Heart left ventricle (tissue), 16 donors: Measurements from ENCODE around the gene CNOT6L. TPM values are rescaled to one million over a fixed set of nuclear protein-coding genes. Genes with fewer than 3 reads are reported as not detected.

Source experiments
- ATAC-seq, 4 donors: fragments of 200-7000 bp; cut with Tn5 transposase; one replicate each; pipeline ENCODE4 v1.9.1; 2020 to 2022; ENCODE audit warnings: moderate library complexity in 4 of 4, mild to moderate bottlenecking in 3 of 4, moderate number of reproducible peaks in 1 of 4
- DNase-seq, 5 donors: peaks; one replicate each; pipeline ENCODE4 v3.0.0-alpha.2; 2020
- H3K27ac ChIP-seq, 12 donors: fragments of 200-600 bp; sonication (generic) in 4 of 12; one replicate each; pipeline versions ENCODE4 v1.5.0 to v1.8.0; 2016 to 2022; ENCODE audit warnings: mild to moderate bottlenecking in 2 of 12
- H3K27me3 ChIP-seq, 9 donors: fragments of 200-600 bp; sonication (generic) in 2 of 9; one replicate each; pipeline versions ENCODE4 v1.5.1 to v1.8.0; 2016 to 2022; ENCODE audit warnings: mild to moderate bottlenecking in 3 of 9
- H3K36me3 ChIP-seq, 9 donors: fragments of 200-600 bp; sonication (generic) in 2 of 9; one replicate each; pipeline versions ENCODE4 v1.5.0 to v1.8.0; 2018 to 2022; ENCODE audit warnings: mild to moderate bottlenecking in 2 of 9
- H3K4me1 ChIP-seq, 12 donors: fragments of 200-600 bp; sonication (generic) in 4 of 12; one replicate each; pipeline versions ENCODE4 v1.5.0 to v1.8.0; 2016 to 2022; ENCODE audit warnings: mild to moderate bottlenecking in 3 of 12
- H3K4me3 ChIP-seq, 12 donors: fragments of 200-600 bp; sonication (generic) in 4 of 12; one replicate each; pipeline versions ENCODE4 v1.5.0 to v1.8.0; 2017 to 2022; ENCODE audit warnings: mild to moderate bottlenecking in 9 of 12, moderate library complexity in 4 of 12
- H3K9me3 ChIP-seq, 12 donors: fragments of 200-600 bp; sonication (generic) in 4 of 12; one replicate each; pipeline versions ENCODE4 v1.5.0 to v1.8.0; 2016 to 2022; ENCODE audit warnings: mild to moderate bottlenecking in 1 of 12
- CTCF ChIP-seq, 12 donors: fragments of 200-600 bp; sonication (generic) in 4 of 12; IDR thresholded peaks; one replicate each; pipeline versions ENCODE4 v1.5.0 to v1.8.0; 2018 to 2022; ENCODE audit warnings: antibody characterized with exemption in 12 of 12, mild to moderate bottlenecking in 5 of 12
- POLR2A ChIP-seq, 2 donors: fragments of 450-650 bp; IDR thresholded peaks; one replicate each; pipeline ENCODE4 v1.6.1; 2017; ENCODE audit warnings: antibody characterized with exemption in 2 of 2, mild to moderate bottlenecking in 2 of 2, moderate library complexity in 2 of 2
- WGBS, 4 donors: extraction: QIAGEN DNeasy Blood & Tissue Kit in 2 of 4; methylation state at CpG; one replicate each; pipeline versions ENCODE4 v1.1.5 to v1.1.7; 2013 to 2018; 5-methylcytosine and 5-hydroxymethylcytosine counted together
- intact Hi-C, 10 donors: fragments of 100-400 bp; cut with DNase I; formaldehyde crosslinking; loops; one replicate each; pipeline versions ENCODE4 v1.11.1 to v1.14.2; 2022
- polyA plus RNA-seq, 2 donors: library from polyadenylated mRNA; stranded (reverse); fragments of 200-250 nt; gene quantifications; one replicate each; pipeline ENCODE4 v1.2.3, GENCODE V29; 2013
- total RNA-seq, 9 donors: library from RNA; depleted of rRNA in 2 of 9; stranded (reverse); fragments of >200 nt in 2 of 9; fragmentation: NEBNext Ultra II Directional in 3 of 9; extraction: Animal tissue kit (Norgen Biotek cat#: 25700) in 3 of 9; gene quantifications; one replicate each; pipeline versions ENCODE4 v1.1.0 to v1.2.4, GENCODE V29; 2016 to 2023
- donor health status: ischemic (EF 13 %, LVEDD 7.1; RV severe dilation, severe dysfunction).
- donor health status: healthy with polysubstance abuse.
- donor health status: DM: no; HTN: yes; CAD: no.
- donor health status: DM: no; HTN: no; CAD: no.
- donor health status: ischemic (EF 25% LVEDD 6.9; RV normal size, moderate dysfunction).
- donor health status: ischemic (EF 25% LVEDD 5.7; RV mildly dilated, moderate dysfunction).
- donor health status: healthy.
- donor health status: DM: yes; HTN: yes; CAD: no.
- donor health status: ischemic (EF 35%, LVEDD 5.7; RV mildly dilated, moderate dysfunction).
- donor health status: nonischemic (EF 11% LVEDD 7.7; RV severe dilation, severe dysfunction).
- donor health status: DM: yes; HTN: yes; CAD: no.
- donor health status: PGD.
- donor health status: ischemic (EF 29% LVEDD 5.4; RV normal size, mild dysfunction).
- donor health status: nonischemic (EF 23%, LVEDD 6.1; RV moderate dilation, normal function).

The CNOT6L gene
- total and polyA plus RNA-seq, 11 donors: 2.2 to 39.2 (median 18.6) TPM

GRCh38 chr4:77861495-77861894 is 42.3 kb upstream of the CNOT6L start:
- ATAC-seq (no peak), DNase-seq (no peak)
- TF ChIP-seq POLR2A (IDR thresholded peaks at IDR 0.05) (no peak), CTCF (IDR thresholded peaks at IDR 0.05) (no peak)
- Histone ChIP-seq H3K9me3 (no peaks in the 10 kb centered on the region), H3K4me3 (peak overlapping the region in 10 of 12 donors; percentile 61 to 90 (median 76)), H3K27me3 (no peaks in the 10 kb centered on the region), H3K4me1 (peaks cover 0 to 28% (median 13%) of the 10 kb centered on the region in 12 donors), H3K27ac (peak overlapping the region in 11 of 12 donors; percentile 91 to 99 (median 96)), H3K36me3 (peaks cover 0 to 16% (median 0%) of the 10 kb centered on the region in 9 donors)
- 91 to 94% (median 93%) methylated on average over 1 of the region's 1 CpG for WGBS, 4 donors
- intact Hi-C loops: loop anchor here in 4 of 10 donors (5.0 to 10.0 kb wide), 2 partner anchors 39 to 127 kb away; no protein-coding TSS in a partner anchor

- no peak for TF ChIP-seq POLR2A (IDR thresholded peaks at IDR 0.05)
- TF ChIP-seq CTCF (IDR thresholded peaks at IDR 0.05): no peak
- no peaks in the 10 kb centered on the region for H3K9me3 ChIP-seq
- H3K27ac ChIP-seq: no peak overlapping the region
- no peak overlapping the region for H3K4me3 ChIP-seq
- ATAC-seq (no peak), DNase-seq (no peak)
- H3K36me3 ChIP-seq: no peaks in the 10 kb centered on the region
- H3K27me3 ChIP-seq: no peaks in the 10 kb centered on the region
- H3K4me1 ChIP-seq: peaks cover 0 to 43% (median 15%) of the 10 kb centered on the region in 12 donors
- intact Hi-C loops: loop anchor here in 1 of 10 donors (5.0 kb wide), 1 partner anchor 63 kb away; no protein-coding TSS in a partner anchor
- 81 to 99% (median 96%) methylated on average over 3 of the region's 3 CpGs for WGBS, 4 donors
Measured at GRCh38 chr4:77859256-77859655, 40.1 kb upstream of the CNOT6L start.

GRCh38 chr4:77856152-77856551 is 37.0 kb upstream of the CNOT6L start:
- Histone ChIP-seq H3K4me3 (no peak overlapping the region), H3K27ac (peak overlapping the region; percentile 37 to 90 (median 66)), H3K9me3 (no peaks in the 10 kb centered on the region), H3K36me3 (no peaks in the 10 kb centered on the region), H3K27me3 (no peaks in the 10 kb centered on the region), H3K4me1 (peaks cover 0 to 44% (median 12%) of the 10 kb centered on the region in 12 donors)
- DNase-seq (no peak), ATAC-seq (no peak)
- TF ChIP-seq CTCF (IDR thresholded peaks at IDR 0.05) (no peak), POLR2A (IDR thresholded peaks at IDR 0.05) (no peak)
- WGBS, 4 donors: 80 to 91% (median 88%) methylated on average over 1 of the region's 1 CpG
- intact Hi-C loops: loop anchor here in 1 of 10 donors (5.0 kb wide), 1 partner anchor 66 kb away; no protein-coding TSS in a partner anchor

GRCh38 chr4:77854431-77855111 is 35.4 kb upstream of the CNOT6L start:
- peak; percentile 46 to 93 (median 74) for ATAC-seq
- intact Hi-C loops: loop anchor here in 3 of 10 donors (2.0 to 5.0 kb wide), 3 partner anchors 34 to 68 kb away; partner anchors contain the start of gene CNOT6L (in 1 of the 3)

More at GRCh38 chr4:77854431-77855111, 35.4 kb upstream of the CNOT6L start:
- Histone ChIP-seq H3K27me3 (no peaks in the 10 kb centered on the region), H3K36me3 (no peaks in the 10 kb centered on the region), H3K9me3 (no peaks in the 10 kb centered on the region), H3K4me1 (peaks cover 0 to 40% (median 11%) of the 10 kb centered on the region in 12 donors), H3K27ac (peak overlapping the region; percentile 3 to 90 (median 78)), H3K4me3 (peak overlapping the region in 3 of 12 donors; percentile 2 to 12 (median 7))
- DNase-seq: no peak
- 56 to 61% (median 59%) methylated on average over 7 of the region's 7 CpGs for WGBS, 4 donors
- TF ChIP-seq POLR2A (IDR thresholded peaks at IDR 0.05) (no peak), CTCF (IDR thresholded peaks at IDR 0.05) (no peak)
